ENCODE data around the gene SEC14L1. TPM values are rescaled to one million over a fixed set of nuclear protein-coding genes. Genes with fewer than 3 reads are reported as not detected.

SEC14L1 gene
- 83.5 TPM for total RNA-seq

GRCh38 chr17:77140878-77141767 lies at the start of gene SEC14L1:
Gene SEC14L1, plus strand, starts transcription at chr17:77140969. Its CDS starts 2,628 bp downstream, at chr17:77143597.
- H3K9me3 ChIP-seq (ENCODE audit: control insufficient read depth in 3 of 3, low read length in 3 of 3) = no peaks in the 10 kb centered on the region
- peak within 1 kb of the TSS; percentile 73 to 90 (median 84) for H3K4me3 ChIP-seq (ENCODE audit: low read length in 3 of 3)
- no peaks in the 10 kb centered on the region for H3K27me3 ChIP-seq (ENCODE audit: control insufficient read depth in 3 of 3, insufficient read depth in 3 of 3, low read length in 3 of 3)
- H3K27ac ChIP-seq (ENCODE audit: low read depth, low read length) = peak within 1 kb of the TSS; percentile 97
- H3K4me1 ChIP-seq (ENCODE audit: control insufficient read depth in 3 of 3, insufficient read depth in 3 of 3, low read length in 3 of 3) = peaks cover 34 to 47% (median 38%) of the 10 kb centered on the region in 3 donors
- peaks cover 5 to 20% (median 14%) of the 10 kb centered on the region in 3 donors for H3K36me3 ChIP-seq (ENCODE audit: control insufficient read depth in 3 of 3, insufficient read depth in 3 of 3, low read length in 3 of 3)
- H3K9ac ChIP-seq (ENCODE audit: low read depth in 1 of 3, low read length in 3 of 3) = peak within 1 kb of the TSS; percentile 87 to 96 (median 89)

GRCh38 chr17:77092025-77092424 lies 48.7 kb upstream of the SEC14L1 start:
- no peaks in the 10 kb centered on the region for H3K27me3 ChIP-seq (ENCODE audit: control insufficient read depth in 3 of 3, insufficient read depth in 3 of 3, low read length in 3 of 3)
- peak overlapping the region in 1 of 3 donors; percentile 40 for H3K9ac ChIP-seq (ENCODE audit: low read depth in 1 of 3, low read length in 3 of 3)

GRCh38 chr17:77095461-77095860 lies 45.3 kb upstream of the SEC14L1 start:
- H3K27ac ChIP-seq (ENCODE audit: low read depth, low read length) = no peak overlapping the region
- no peak overlapping the region for H3K4me3 ChIP-seq (ENCODE audit: low read length in 3 of 3)
- H3K27me3 ChIP-seq (ENCODE audit: control insufficient read depth in 3 of 3, insufficient read depth in 3 of 3, low read length in 3 of 3) = no peaks in the 10 kb centered on the region
- H3K4me1 ChIP-seq (ENCODE audit: control insufficient read depth in 3 of 3, insufficient read depth in 3 of 3, low read length in 3 of 3) = peaks cover 32 to 54% (median 50%) of the 10 kb centered on the region in 3 donors
- peak overlapping the region in 1 of 3 donors; percentile 42 for H3K9ac ChIP-seq (ENCODE audit: low read depth in 1 of 3, low read length in 3 of 3)
- peaks cover 28 to 44% (median 41%) of the 10 kb centered on the region in 3 donors for H3K36me3 ChIP-seq (ENCODE audit: control insufficient read depth in 3 of 3, insufficient read depth in 3 of 3, low read length in 3 of 3)
- H3K9me3 ChIP-seq (ENCODE audit: control insufficient read depth in 3 of 3, low read length in 3 of 3) = no peaks in the 10 kb centered on the region

More at GRCh38 chr17:77092025-77092424, 48.7 kb upstream of the SEC14L1 start:
- H3K36me3 ChIP-seq (ENCODE audit: control insufficient read depth in 3 of 3, insufficient read depth in 3 of 3, low read length in 3 of 3) = peaks cover 29 to 46% (median 42%) of the 10 kb centered on the region in 3 donors
- H3K27ac ChIP-seq (ENCODE audit: low read depth, low read length) = no peak overlapping the region
- peaks cover 27 to 58% (median 49%) of the 10 kb centered on the region in 3 donors for H3K4me1 ChIP-seq (ENCODE audit: control insufficient read depth in 3 of 3, insufficient read depth in 3 of 3, low read length in 3 of 3)
- H3K4me3 ChIP-seq (ENCODE audit: low read length in 3 of 3) = no peak overlapping the region
- H3K9me3 ChIP-seq (ENCODE audit: control insufficient read depth in 3 of 3, low read length in 3 of 3) = no peaks in the 10 kb centered on the region

GRCh38 chr17:77096570-77097214 lies 44.1 kb upstream of the SEC14L1 start:
- peaks cover 28 to 45% (median 40%) of the 10 kb centered on the region in 3 donors for H3K4me1 ChIP-seq (ENCODE audit: control insufficient read depth in 3 of 3, insufficient read depth in 3 of 3, low read length in 3 of 3)
- peak overlapping the region in 2 of 3 donors; percentile 33 to 42 for H3K9ac ChIP-seq (ENCODE audit: low read depth in 1 of 3, low read length in 3 of 3)
- no peaks in the 10 kb centered on the region for H3K27me3 ChIP-seq (ENCODE audit: control insufficient read depth in 3 of 3, insufficient read depth in 3 of 3, low read length in 3 of 3)
- no peaks in the 10 kb centered on the region for H3K9me3 ChIP-seq (ENCODE audit: control insufficient read depth in 3 of 3, low read length in 3 of 3)
- peaks cover 24 to 36% (median 32%) of the 10 kb centered on the region in 3 donors for H3K36me3 ChIP-seq (ENCODE audit: control insufficient read depth in 3 of 3, insufficient read depth in 3 of 3, low read length in 3 of 3)
- peak overlapping the region in 1 of 3 donors; percentile 1 for H3K4me3 ChIP-seq (ENCODE audit: low read length in 3 of 3)
- peak overlapping the region; percentile 83 for H3K27ac ChIP-seq (ENCODE audit: low read depth, low read length)

- no peak overlapping the region for H3K4me3 ChIP-seq (ENCODE audit: low read length in 3 of 3)
- peak overlapping the region; percentile 83 for H3K27ac ChIP-seq (ENCODE audit: low read depth, low read length)
- peak overlapping the region in 1 of 3 donors; percentile 64 for H3K9ac ChIP-seq (ENCODE audit: low read depth in 1 of 3, low read length in 3 of 3)
- H3K36me3 ChIP-seq (ENCODE audit: control insufficient read depth in 3 of 3, insufficient read depth in 3 of 3, low read length in 3 of 3) = peaks cover 19 to 29% (median 26%) of the 10 kb centered on the region in 3 donors
- peaks cover 30 to 45% (median 35%) of the 10 kb centered on the region in 3 donors for H3K4me1 ChIP-seq (ENCODE audit: control insufficient read depth in 3 of 3, insufficient read depth in 3 of 3, low read length in 3 of 3)
- H3K27me3 ChIP-seq (ENCODE audit: control insufficient read depth in 3 of 3, insufficient read depth in 3 of 3, low read length in 3 of 3) = no peaks in the 10 kb centered on the region
- no peaks in the 10 kb centered on the region for H3K9me3 ChIP-seq (ENCODE audit: control insufficient read depth in 3 of 3, low read length in 3 of 3)
Measured at GRCh38 chr17:77097631-77098180, 43.1 kb upstream of the SEC14L1 start.

GRCh38 chr17:77098884-77099545 lies 41.8 kb upstream of the SEC14L1 start:
- H3K9ac ChIP-seq (ENCODE audit: low read depth in 1 of 3, low read length in 3 of 3) = no peak overlapping the region
- H3K4me3 ChIP-seq (ENCODE audit: low read length in 3 of 3) = no peak overlapping the region
- no peaks in the 10 kb centered on the region for H3K9me3 ChIP-seq (ENCODE audit: control insufficient read depth in 3 of 3, low read length in 3 of 3)
- H3K27ac ChIP-seq (ENCODE audit: low read depth, low read length) = peak overlapping the region; percentile 83
- peaks cover 12 to 20% (median 14%) of the 10 kb centered on the region in 3 donors for H3K36me3 ChIP-seq (ENCODE audit: control insufficient read depth in 3 of 3, insufficient read depth in 3 of 3, low read length in 3 of 3)
- H3K4me1 ChIP-seq (ENCODE audit: control insufficient read depth in 3 of 3, insufficient read depth in 3 of 3, low read length in 3 of 3) = peaks cover 31 to 39% (median 34%) of the 10 kb centered on the region in 3 donors
- H3K27me3 ChIP-seq (ENCODE audit: control insufficient read depth in 3 of 3, insufficient read depth in 3 of 3, low read length in 3 of 3) = no peaks in the 10 kb centered on the region

- Histone ChIP-seq H3K27ac (ENCODE audit: low read depth, low read length) (peak overlapping the region; percentile 83), H3K36me3 (ENCODE audit: control insufficient read depth in 3 of 3, insufficient read depth in 3 of 3, low read length in 3 of 3) (peaks cover 4 to 12% (median 5%) of the 10 kb centered on the region in 3 donors)
Measured at GRCh38 chr17:77099997-77100396, 40.8 kb upstream of the SEC14L1 start.

GRCh38 chr17:77101521-77102410 lies 39.0 kb upstream of the SEC14L1 start:
- Histone ChIP-seq H3K4me1 (ENCODE audit: control insufficient read depth in 3 of 3, insufficient read depth in 3 of 3, low read length in 3 of 3) (peaks cover 26 to 29% (median 29%) of the 10 kb centered on the region in 3 donors), H3K36me3 (ENCODE audit: control insufficient read depth in 3 of 3, insufficient read depth in 3 of 3, low read length in 3 of 3) (peaks cover 0 to 5% (median 0%) of the 10 kb centered on the region in 3 donors), H3K9me3 (ENCODE audit: control insufficient read depth in 3 of 3, low read length in 3 of 3) (no peaks in the 10 kb centered on the region), H3K27me3 (ENCODE audit: control insufficient read depth in 3 of 3, insufficient read depth in 3 of 3, low read length in 3 of 3) (no peaks in the 10 kb centered on the region), H3K4me3 (ENCODE audit: low read length in 3 of 3) (no peak overlapping the region), H3K27ac (ENCODE audit: low read depth, low read length) (no peak overlapping the region), H3K9ac (ENCODE audit: low read depth in 1 of 3, low read length in 3 of 3) (no peak overlapping the region)

More at GRCh38 chr17:77099997-77100396, 40.8 kb upstream of the SEC14L1 start:
- peak overlapping the region in 1 of 3 donors; percentile 8 for H3K9ac ChIP-seq (ENCODE audit: low read depth in 1 of 3, low read length in 3 of 3)
- H3K4me1 ChIP-seq (ENCODE audit: control insufficient read depth in 3 of 3, insufficient read depth in 3 of 3, low read length in 3 of 3) = peaks cover 29 to 36% (median 34%) of the 10 kb centered on the region in 3 donors
- no peaks in the 10 kb centered on the region for H3K27me3 ChIP-seq (ENCODE audit: control insufficient read depth in 3 of 3, insufficient read depth in 3 of 3, low read length in 3 of 3)
- H3K4me3 ChIP-seq (ENCODE audit: low read length in 3 of 3) = no peak overlapping the region
- no peaks in the 10 kb centered on the region for H3K9me3 ChIP-seq (ENCODE audit: control insufficient read depth in 3 of 3, low read length in 3 of 3)
